ENCODE results near the gene AVP. TPM values are rescaled to one million over a fixed set of nuclear protein-coding genes. Genes with fewer than 3 reads are reported as not detected.

AVP gene
- total RNA-seq, 1 donor from 2014 or later, result not detected

Other genes starting within 250 kb of the AVP start
- gene PCED1A, start 244.1 kb downstream of the AVP start, total RNA-seq, result 17.9 TPM
- gene VPS16, start 244.0 kb downstream of the AVP start, total RNA-seq, result 63.2 TPM
- gene PTPRA, start 211.2 kb downstream of the AVP start, total RNA-seq, result 135 TPM
- not detected for gene GNRH2, start 41.1 kb downstream of the AVP start, total RNA-seq
- gene MRPS26, start 38.7 kb downstream of the AVP start, total RNA-seq, result 36.3 TPM
- gene OXT, start 13.1 kb downstream of the AVP start, total RNA-seq, result not detected
- 24.9 TPM for gene FASTKD5, start 75.1 kb upstream of the AVP start, total RNA-seq
- gene UBOX5, start 75.1 kb upstream of the AVP start, total RNA-seq, result 2.0 TPM
- gene LZTS3, start 88.8 kb upstream of the AVP start, total RNA-seq, result 13.9 TPM
- gene DDRGK1, start 120.0 kb upstream of the AVP start, total RNA-seq, result 20.8 TPM
- 47.3 TPM for gene ITPA, start 124.8 kb upstream of the AVP start, total RNA-seq
- gene SLC4A11, start 154.5 kb upstream of the AVP start, total RNA-seq, result under 0.01 TPM

Measured in frontal cortex (tissue), 1 donor.